ENCODE measurements around the gene ADAT2. TPM values are rescaled to one million over a fixed set of nuclear protein-coding genes. Genes with fewer than 3 reads are reported as not detected.
"Not testable (repeated sequence)": the region's sequence is repeated elsewhere in the genome, so short reads cannot be mapped to it uniquely, and the experiment has no call there.

The ADAT2 gene
- total RNA-seq, 1 experiment from 2014 or later, result 9.9 TPM

- Mint-ChIP-seq H3K36me3 (ENCODE audit: insufficient read depth, unreplicated experiment) (peaks cover 17% of the 10 kb centered on the region), H3K27ac (ENCODE audit: unreplicated experiment) (peak overlapping the region; percentile 94), H3K9me3 (ENCODE audit: low read depth, unreplicated experiment) (no peaks in the 10 kb centered on the region), H3K4me1 (ENCODE audit: low read depth, unreplicated experiment) (peaks cover 8% of the 10 kb centered on the region), H3K27me3 (ENCODE audit: unreplicated experiment) (no peaks in the 10 kb centered on the region), H3K4me3 (ENCODE audit: low read depth, unreplicated experiment) (peak overlapping the region; percentile 98)
- CTCF ChIA-PET, result no interaction called here
- TF ChIP-seq CTCF (IDR thresholded peaks at IDR 0.05; ENCODE audit: unreplicated experiment), result no peak
- no TSS peak for BruUV-seq (replicated peaks)
- DNase-seq, result no peak
- intact Hi-C loops (cut with micrococcal nuclease; ENCODE audit: unreplicated experiment), result no loop called here
Observed at GRCh38 chr6:143449082-143449713, 1.3 kb downstream of the ADAT2 start.

GRCh38 chr6:143447865-143448264 lies 2.6 kb downstream of the ADAT2 start:
- H3K9me3 Mint-ChIP-seq (ENCODE audit: low read depth, unreplicated experiment); H3K4me3 Mint-ChIP-seq (ENCODE audit: low read depth, unreplicated experiment); H3K27me3 Mint-ChIP-seq (ENCODE audit: unreplicated experiment); H3K27ac Mint-ChIP-seq (ENCODE audit: unreplicated experiment); DNase-seq; BruUV-seq (replicated peaks); intact Hi-C loops (cut with micrococcal nuclease; ENCODE audit: unreplicated experiment); CTCF ChIA-PET; H3K4me1 Mint-ChIP-seq (ENCODE audit: low read depth, unreplicated experiment): not testable (repeated sequence)
- peaks cover 17% of the 10 kb centered on the region for H3K36me3 Mint-ChIP-seq (ENCODE audit: insufficient read depth, unreplicated experiment)

GRCh38 chr6:143443096-143443495 lies 7.4 kb downstream of the ADAT2 start:
- no TSS peak for BruUV-seq (replicated peaks)
- CTCF ChIA-PET, result interaction anchor here (0.7 kb wide), 1 partner anchor 29 kb away, joined by 3 read pairs; no protein-coding TSS in a partner anchor
- H3K27me3 Mint-ChIP-seq (ENCODE audit: unreplicated experiment), result no peaks in the 10 kb centered on the region

GRCh38 chr6:143441680-143442545 lies 8.6 kb downstream of the ADAT2 start:
- no TSS peak for BruUV-seq (replicated peaks)
- TF ChIP-seq CTCF (IDR thresholded peaks at IDR 0.05; ENCODE audit: unreplicated experiment), result no peak
- H3K9me3 Mint-ChIP-seq (ENCODE audit: low read depth, unreplicated experiment), result no peaks in the 10 kb centered on the region
- no peaks in the 10 kb centered on the region for H3K36me3 Mint-ChIP-seq (ENCODE audit: insufficient read depth, unreplicated experiment)
- no peaks in the 10 kb centered on the region for H3K4me1 Mint-ChIP-seq (ENCODE audit: low read depth, unreplicated experiment)
- intact Hi-C loops (cut with micrococcal nuclease; ENCODE audit: unreplicated experiment), result no loop called here
- H3K27me3 Mint-ChIP-seq (ENCODE audit: unreplicated experiment), result no peaks in the 10 kb centered on the region
- DNase-seq, result no peak
- CTCF ChIA-PET, result no interaction called here
- H3K4me3 Mint-ChIP-seq (ENCODE audit: low read depth, unreplicated experiment), result no peak overlapping the region
- no peak overlapping the region for H3K27ac Mint-ChIP-seq (ENCODE audit: unreplicated experiment)

More at GRCh38 chr6:143443096-143443495, 7.4 kb downstream of the ADAT2 start:
- intact Hi-C loops (cut with micrococcal nuclease; ENCODE audit: unreplicated experiment), result no loop called here
- no peak overlapping the region for H3K27ac Mint-ChIP-seq (ENCODE audit: unreplicated experiment)
- no peaks in the 10 kb centered on the region for H3K36me3 Mint-ChIP-seq (ENCODE audit: insufficient read depth, unreplicated experiment)
- no peaks in the 10 kb centered on the region for H3K9me3 Mint-ChIP-seq (ENCODE audit: low read depth, unreplicated experiment)
- DNase-seq, result no peak
- no peak overlapping the region for H3K4me3 Mint-ChIP-seq (ENCODE audit: low read depth, unreplicated experiment)
- TF ChIP-seq CTCF (IDR thresholded peaks at IDR 0.05; ENCODE audit: unreplicated experiment), result no peak
- H3K4me1 Mint-ChIP-seq (ENCODE audit: low read depth, unreplicated experiment), result no peaks in the 10 kb centered on the region

All from Calu3 (cell line).